Gastrocnemius medialis (tissue), 4 donors: ENCODE results near the gene CACNA1B. TPM values are rescaled to one million over a fixed set of nuclear protein-coding genes. Genes with fewer than 3 reads are reported as not detected.

Source experiments
- ATAC-seq, 2 donors: fragments of 150-250 bp; one replicate each; pipeline ENCODE4 v1.9.1; 2016
- DNase-seq, 2 donors: peaks; one replicate each; pipeline ENCODE4 v3.0.0-alpha.2; 2019
- H3K27ac ChIP-seq, 4 donors: fragments of 200-600 bp; sonication (generic); 1 replicate in 1 of 4; 2 replicates in 3 of 4; pipeline ENCODE4 v1.5.1; 2016 to 2018; ENCODE audit warnings: mild to moderate bottlenecking in 2 of 4, moderate library complexity in 1 of 4
- H3K27me3 ChIP-seq, 3 donors: fragments of 200-600 bp; sonication (generic) in 2 of 3; 1 replicate in 1 of 3; 2 replicates in 2 of 3; pipeline versions ENCODE4 v1.5.1 to v1.6.0; 2016 to 2019; ENCODE audit warnings: mild to moderate bottlenecking in 1 of 3, moderate library complexity in 1 of 3
- H3K36me3 ChIP-seq, 2 donors: fragments of 200-600 bp; sonication (generic) in 1 of 2; one replicate each; pipeline ENCODE4 v1.5.1; 2017 to 2018
- H3K4me1 ChIP-seq, 2 donors: fragments of 200-600 bp; sonication (generic) in 1 of 2; one replicate each; pipeline ENCODE4 v1.5.1; 2016 to 2017; ENCODE audit warnings: mild to moderate bottlenecking in 2 of 2
- H3K4me3 ChIP-seq, 4 donors: fragments of 200-600 bp; sonication (generic) in 3 of 4; 1 replicate in 1 of 4; 2 replicates in 3 of 4; pipeline ENCODE4 v1.5.1; 2016 to 2019; ENCODE audit warnings: mild to moderate bottlenecking in 2 of 4
- H3K9me3 ChIP-seq, 3 donors: fragments of 200-600 bp; sonication (generic) in 2 of 3; 1 replicate in 1 of 3; 2 replicates in 2 of 3; pipeline ENCODE4 v1.5.1; 2016 to 2019
- CTCF ChIP-seq, 5 experiments: fragments of 450-650 bp in 3 of 5; fragments of 200-600 bp in 2 of 5; sonication (generic) in 2 of 5; IDR thresholded peaks in 4 of 5; conservative IDR thresholded peaks in 1 of 5; 1 replicate in 4 of 5; 2 replicates in 1 of 5; pipeline ENCODE4 v1.5.1; 2016 to 2019; ENCODE audit warnings: antibody characterized with exemption in 5 of 5, mild to moderate bottlenecking in 3 of 5, moderate library complexity in 3 of 5
- POLR2A ChIP-seq, 2 donors: fragments of 450-650 bp; IDR thresholded peaks; one replicate each; pipeline ENCODE4 v1.6.1; 2017; ENCODE audit warnings: antibody characterized with exemption in 2 of 2, mild to moderate bottlenecking in 2 of 2, moderate library complexity in 2 of 2
- in situ Hi-C, 4 donors: fragments of 200-750 bp; cut with MboI; loops; one replicate each; pipeline versions ENCODE4 v1.15.0 to v1.8.0; 2017; ENCODE audit warnings: low sequenced_read_pairs in 4 of 4
- intact Hi-C: fragments of 100-400 bp; cut with DNase I; formaldehyde crosslinking; loops from one replicate; pipeline ENCODE4 v1.15.1; 2023; ENCODE audit warnings: low total_unique reads
- total RNA-seq, 4 donors: library from RNA; depleted of rRNA; stranded (reverse); fragments of >200 nt; gene quantifications; one replicate each; pipeline versions ENCODE4 v1.1.0 to v1.2.3, GENCODE V29; 2016

Gene CACNA1B
- total RNA-seq, 4 donors from 2014 or later: 0.07 TPM; not detected in 3

GRCh38 chr9:137873408-137873807, 4.2 kb upstream of the CACNA1B start:
- intact Hi-C loops: no loop called here
- in situ Hi-C loops: no loop called here
- H3K27me3 ChIP-seq: peaks cover 16 to 31% (median 23%) of the 10 kb centered on the region in 3 donors
- no peaks in the 10 kb centered on the region for H3K36me3 ChIP-seq
- no peak for DNase-seq
- no peak for TF ChIP-seq CTCF (IDR thresholded peaks at IDR 0.05 in 4 of 5, conservative IDR thresholded peaks at IDR 0.05 in 1 of 5)
- TF ChIP-seq POLR2A (IDR thresholded peaks at IDR 0.05): no peak
- H3K27ac ChIP-seq: no peak overlapping the region
- no peaks in the 10 kb centered on the region for H3K9me3 ChIP-seq
- no peak overlapping the region for H3K4me3 ChIP-seq
- no peaks in the 10 kb centered on the region for H3K4me1 ChIP-seq
- ATAC-seq: no peak

- in situ Hi-C loops (no loop called here), intact Hi-C loops (no loop called here)
- H3K27ac ChIP-seq: no peak overlapping the region
- DNase-seq (no peak), ATAC-seq (no peak)
- no peaks in the 10 kb centered on the region for H3K36me3 ChIP-seq
- no peaks in the 10 kb centered on the region for H3K4me1 ChIP-seq
- H3K4me3 ChIP-seq: no peak overlapping the region
- peaks cover 17 to 35% (median 24%) of the 10 kb centered on the region in 3 donors for H3K27me3 ChIP-seq
- no peak for TF ChIP-seq CTCF (IDR thresholded peaks at IDR 0.05 in 4 of 5, conservative IDR thresholded peaks at IDR 0.05 in 1 of 5)
- TF ChIP-seq POLR2A (IDR thresholded peaks at IDR 0.05): no peak
- H3K9me3 ChIP-seq: no peaks in the 10 kb centered on the region
These were observed 3.7 kb upstream of the CACNA1B start for GRCh38 chr9:137873858-137874362.

DNA sequence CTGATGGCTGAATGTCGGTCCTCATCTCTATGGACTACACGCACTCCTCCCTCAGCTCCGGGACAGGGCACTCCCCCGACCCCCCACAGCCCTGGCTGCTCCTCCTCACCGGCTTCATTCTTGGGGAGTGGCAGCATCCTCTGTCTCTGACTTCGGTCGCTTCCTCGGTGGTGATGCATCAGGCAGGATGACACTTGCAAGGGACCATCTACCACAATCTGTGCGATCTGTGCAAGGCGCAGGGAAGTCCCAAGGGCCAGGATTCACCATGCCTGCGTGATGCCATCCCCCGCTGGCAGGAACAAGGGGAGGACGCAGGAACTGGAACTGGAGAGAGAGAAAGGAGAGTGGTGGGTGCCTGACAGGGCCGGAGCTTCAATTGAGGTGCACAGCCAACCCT, 2.2 kb upstream of the CACNA1B start:
- peaks cover 27 to 48% (median 33%) of the 10 kb centered on the region in 3 donors for H3K27me3 ChIP-seq
- no peaks in the 10 kb centered on the region for H3K36me3 ChIP-seq
- TF ChIP-seq CTCF (IDR thresholded peaks at IDR 0.05 in 4 of 5, conservative IDR thresholded peaks at IDR 0.05 in 1 of 5): no peak
- TF ChIP-seq POLR2A (IDR thresholded peaks at IDR 0.05): no peak
- no peak for DNase-seq
- no peak overlapping the region for H3K27ac ChIP-seq
- no peaks in the 10 kb centered on the region for H3K4me1 ChIP-seq
- no peak for ATAC-seq
- intact Hi-C loops: no loop called here
- no peak overlapping the region for H3K4me3 ChIP-seq
- in situ Hi-C loops: no loop called here
- no peaks in the 10 kb centered on the region for H3K9me3 ChIP-seq

- DNase-seq (no peak), ATAC-seq (no peak)
- H3K27me3 ChIP-seq: peaks cover 28 to 48% (median 33%) of the 10 kb centered on the region in 3 donors
- H3K27ac ChIP-seq: no peak overlapping the region
- TF ChIP-seq POLR2A (IDR thresholded peaks at IDR 0.05) (no peak), CTCF (IDR thresholded peaks at IDR 0.05 in 4 of 5, conservative IDR thresholded peaks at IDR 0.05 in 1 of 5) (no peak)
- intact Hi-C loops (no loop called here), in situ Hi-C loops (no loop called here)
- H3K4me3 ChIP-seq: no peak overlapping the region
- H3K4me1 ChIP-seq: no peaks in the 10 kb centered on the region
- H3K9me3 ChIP-seq: no peaks in the 10 kb centered on the region
- H3K36me3 ChIP-seq: no peaks in the 10 kb centered on the region
These were observed 1.7 kb upstream of the CACNA1B start for GRCh38 chr9:137875846-137876245.

- intact Hi-C loops: no loop called here
- Histone ChIP-seq H3K4me3 (no peak overlapping the region), H3K27ac (no peak overlapping the region), H3K27me3 (peaks cover 28 to 48% (median 33%) of the 10 kb centered on the region in 3 donors), H3K9me3 (no peaks in the 10 kb centered on the region), H3K36me3 (no peaks in the 10 kb centered on the region), H3K4me1 (no peaks in the 10 kb centered on the region)
- ATAC-seq: no peak
- no peak for DNase-seq
- TF ChIP-seq CTCF (IDR thresholded peaks at IDR 0.05 in 4 of 5, conservative IDR thresholded peaks at IDR 0.05 in 1 of 5): no peak
- no peak for TF ChIP-seq POLR2A (IDR thresholded peaks at IDR 0.05)
- in situ Hi-C loops: no loop called here
These were observed 1.3 kb upstream of the CACNA1B start for GRCh38 chr9:137876269-137876668.
